Measurements from ENCODE around the gene PARP2.

- TF ChIP-seq, protein P1, sequence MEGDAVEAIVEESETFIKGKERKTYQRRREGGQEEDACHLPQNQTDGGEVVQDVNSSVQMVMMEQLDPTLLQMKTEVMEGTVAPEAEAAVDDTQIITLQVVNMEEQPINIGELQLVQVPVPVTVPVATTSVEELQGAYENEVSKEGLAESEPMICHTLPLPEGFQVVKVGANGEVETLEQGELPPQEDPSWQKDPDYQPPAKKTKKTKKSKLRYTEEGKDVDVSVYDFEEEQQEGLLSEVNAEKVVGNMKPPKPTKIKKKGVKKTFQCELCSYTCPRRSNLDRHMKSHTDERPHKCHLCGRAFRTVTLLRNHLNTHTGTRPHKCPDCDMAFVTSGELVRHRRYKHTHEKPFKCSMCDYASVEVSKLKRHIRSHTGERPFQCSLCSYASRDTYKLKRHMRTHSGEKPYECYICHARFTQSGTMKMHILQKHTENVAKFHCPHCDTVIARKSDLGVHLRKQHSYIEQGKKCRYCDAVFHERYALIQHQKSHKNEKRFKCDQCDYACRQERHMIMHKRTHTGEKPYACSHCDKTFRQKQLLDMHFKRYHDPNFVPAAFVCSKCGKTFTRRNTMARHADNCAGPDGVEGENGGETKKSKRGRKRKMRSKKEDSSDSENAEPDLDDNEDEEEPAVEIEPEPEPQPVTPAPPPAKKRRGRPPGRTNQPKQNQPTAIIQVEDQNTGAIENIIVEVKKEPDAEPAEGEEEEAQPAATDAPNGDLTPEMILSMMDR (IDR thresholded peaks at IDR 0.05; ENCODE audit: low read length): no peak
- no peak for TF ChIP-seq EZH2phosphoT487 (IDR thresholded peaks at IDR 0.05; ENCODE audit: low read length)
Measured at GRCh38 chr14:20365928-20366327, 22.5 kb downstream of the PARP2 start.
